ENCODE data around the gene FOXO3.

FOXO3 gene

GRCh38 chr6:108716801-108717791 is 156.4 kb downstream of the FOXO3 start:
- H3K27ac ChIP-seq, result no peak overlapping the region
- no peak for TF ChIP-seq FOXP2 (optimal IDR thresholded peaks at IDR 0.05; ENCODE audit: control extremely low read depth, extremely low read length, insufficient read depth)
- TF ChIP-seq POLR2AphosphoS5 (IDR thresholded peaks at IDR 0.05; ENCODE audit: borderline replicate concordance, low read depth, low read length), result no peak
- no peak for TF ChIP-seq EZH2 (IDR thresholded peaks at IDR 0.05)
- no peak for DNase-seq (ENCODE audit: low read depth, low spot score)
- no peak overlapping the region for H3K4me3 ChIP-seq
- H3K36me3 ChIP-seq (ENCODE audit: insufficient read depth, low read length), result no peaks in the 10 kb centered on the region
- no peak overlapping the region for H3K9ac ChIP-seq (ENCODE audit: insufficient read length)
- no peaks in the 10 kb centered on the region for H3K9me3 ChIP-seq (ENCODE audit: low read depth, low read length)

- Histone ChIP-seq H3K27ac (no peak overlapping the region), H3K4me3 (no peak overlapping the region), H3K36me3 (ENCODE audit: insufficient read depth, low read length) (no peaks in the 10 kb centered on the region), H3K9ac (ENCODE audit: insufficient read length) (no peak overlapping the region), H3K9me3 (ENCODE audit: low read depth, low read length) (no peaks in the 10 kb centered on the region)
- no peak for TF ChIP-seq EZH2 (IDR thresholded peaks at IDR 0.05)
- no peak for TF ChIP-seq FOXP2 (optimal IDR thresholded peaks at IDR 0.05; ENCODE audit: control extremely low read depth, extremely low read length, insufficient read depth)
- no peak for DNase-seq (ENCODE audit: low read depth, low spot score)
These were observed 158.8 kb downstream of the FOXO3 start for GRCh38 chr6:108719477-108719876.

- no peaks in the 10 kb centered on the region for H3K9me3 ChIP-seq (ENCODE audit: low read depth, low read length)
- H3K9ac ChIP-seq (ENCODE audit: insufficient read length), result no peak overlapping the region
- H3K27ac ChIP-seq, result no peak overlapping the region
- no peak overlapping the region for H3K4me3 ChIP-seq
- no peak for DNase-seq (ENCODE audit: low read depth, low spot score)
- no peak for TF ChIP-seq FOXP2 (optimal IDR thresholded peaks at IDR 0.05; ENCODE audit: control extremely low read depth, extremely low read length, insufficient read depth)
- no peak for TF ChIP-seq EZH2 (IDR thresholded peaks at IDR 0.05)
- H3K36me3 ChIP-seq (ENCODE audit: insufficient read depth, low read length), result no peaks in the 10 kb centered on the region
These were observed 160.1 kb downstream of the FOXO3 start for GRCh38 chr6:108720827-108721226.

GRCh38 chr6:108721286-108721685 is 160.6 kb downstream of the FOXO3 start:
- no peak for DNase-seq (ENCODE audit: low read depth, low spot score)
- TF ChIP-seq POLR2AphosphoS5 (IDR thresholded peaks at IDR 0.05; ENCODE audit: borderline replicate concordance, low read depth, low read length), result no peak
- TF ChIP-seq EZH2 (IDR thresholded peaks at IDR 0.05), result no peak
- no peak for TF ChIP-seq FOXP2 (optimal IDR thresholded peaks at IDR 0.05; ENCODE audit: control extremely low read depth, extremely low read length, insufficient read depth)
- Histone ChIP-seq H3K27ac (no peak overlapping the region), H3K9ac (ENCODE audit: insufficient read length) (no peak overlapping the region), H3K4me3 (no peak overlapping the region), H3K9me3 (ENCODE audit: low read depth, low read length) (no peaks in the 10 kb centered on the region), H3K36me3 (ENCODE audit: insufficient read depth, low read length) (no peaks in the 10 kb centered on the region)

- TF ChIP-seq FOXP2 (optimal IDR thresholded peaks at IDR 0.05; ENCODE audit: control extremely low read depth, extremely low read length, insufficient read depth), result no peak
- no peak for TF ChIP-seq EZH2 (IDR thresholded peaks at IDR 0.05)
- TF ChIP-seq POLR2AphosphoS5 (IDR thresholded peaks at IDR 0.05; ENCODE audit: borderline replicate concordance, low read depth, low read length), result no peak
- Histone ChIP-seq H3K27ac (no peak overlapping the region), H3K4me3 (no peak overlapping the region), H3K9ac (ENCODE audit: insufficient read length) (no peak overlapping the region), H3K36me3 (ENCODE audit: insufficient read depth, low read length) (no peaks in the 10 kb centered on the region), H3K9me3 (ENCODE audit: low read depth, low read length) (no peaks in the 10 kb centered on the region)
- DNase-seq (ENCODE audit: low read depth, low spot score), result no peak
These were observed 162.9 kb downstream of the FOXO3 start for GRCh38 chr6:108723594-108723993.

GRCh38 chr6:108726726-108727339 is 166.1 kb downstream of the FOXO3 start:
- TF ChIP-seq POLR2AphosphoS5 (IDR thresholded peaks at IDR 0.05; ENCODE audit: borderline replicate concordance, low read depth, low read length) (no peak), FOXP2 (optimal IDR thresholded peaks at IDR 0.05; ENCODE audit: control extremely low read depth, extremely low read length, insufficient read depth) (no peak), EZH2 (IDR thresholded peaks at IDR 0.05) (no peak)
- Histone ChIP-seq H3K36me3 (ENCODE audit: insufficient read depth, low read length) (no peaks in the 10 kb centered on the region), H3K27ac (no peak overlapping the region), H3K9me3 (ENCODE audit: low read depth, low read length) (no peaks in the 10 kb centered on the region), H3K4me3 (no peak overlapping the region), H3K9ac (ENCODE audit: insufficient read length) (no peak overlapping the region)
- no peak for DNase-seq (ENCODE audit: low read depth, low spot score)

GRCh38 chr6:108727966-108728730 is 167.4 kb downstream of the FOXO3 start:
- no peak overlapping the region for H3K4me3 ChIP-seq
- H3K9me3 ChIP-seq (ENCODE audit: low read depth, low read length), result no peaks in the 10 kb centered on the region
- TF ChIP-seq EZH2 (IDR thresholded peaks at IDR 0.05), result no peak
- no peak for TF ChIP-seq FOXP2 (optimal IDR thresholded peaks at IDR 0.05; ENCODE audit: control extremely low read depth, extremely low read length, insufficient read depth)
- no peak for TF ChIP-seq POLR2AphosphoS5 (IDR thresholded peaks at IDR 0.05; ENCODE audit: borderline replicate concordance, low read depth, low read length)
- DNase-seq (ENCODE audit: low read depth, low spot score), result no peak
- no peaks in the 10 kb centered on the region for H3K36me3 ChIP-seq (ENCODE audit: insufficient read depth, low read length)
- no peak overlapping the region for H3K9ac ChIP-seq (ENCODE audit: insufficient read length)
- H3K27ac ChIP-seq, result no peak overlapping the region

- no peak overlapping the region for H3K27ac ChIP-seq
- DNase-seq (ENCODE audit: low read depth, low spot score), result no peak
- no peaks in the 10 kb centered on the region for H3K36me3 ChIP-seq (ENCODE audit: insufficient read depth, low read length)
- TF ChIP-seq POLR2AphosphoS5 (IDR thresholded peaks at IDR 0.05; ENCODE audit: borderline replicate concordance, low read depth, low read length) (no peak), EZH2 (IDR thresholded peaks at IDR 0.05) (no peak), FOXP2 (optimal IDR thresholded peaks at IDR 0.05; ENCODE audit: control extremely low read depth, extremely low read length, insufficient read depth) (no peak)
- no peaks in the 10 kb centered on the region for H3K9me3 ChIP-seq (ENCODE audit: low read depth, low read length)
- no peak overlapping the region for H3K9ac ChIP-seq (ENCODE audit: insufficient read length)
- no peak overlapping the region for H3K4me3 ChIP-seq
These were observed 168.1 kb downstream of the FOXO3 start for GRCh38 chr6:108728826-108729225.
